Posterior vena cava (tissue), 2 donors: ENCODE results near the gene TSPAN14. TPM values are rescaled to one million over a fixed set of nuclear protein-coding genes. Genes with fewer than 3 reads are reported as not detected.

Experiments
- DNase-seq: peaks from one replicate; pipeline ENCODE4 v3.0.0-alpha.2; 2020; ENCODE audit warnings: low spot score
- intact Hi-C, 2 donors: fragments of 100-400 bp; cut with DNase I; formaldehyde crosslinking; loops; one replicate each; pipeline versions ENCODE4 v1.14.1 to v1.14.2; 2022 to 2023
- long read RNA-seq, 2 donors: library from polyadenylated mRNA; unstranded; transcript quantifications; one replicate each; pipeline ENCODE4 v2.0.0, GENCODE V29; 2020 to 2021
- total RNA-seq, 2 donors: library from RNA; stranded (reverse); fragmentation: NEBNext Ultra II Directional; extraction: Animal tissue kit (Norgen Biotek cat#: 25700); gene quantifications; one replicate each; pipeline ENCODE4 v1.2.1, GENCODE V29; 2021
- donor health status: DM: yes; HTN: yes; CAD: no.
- donor health status: DM: yes; HTN: yes; CAD: no.

TSPAN14 gene, protein sequence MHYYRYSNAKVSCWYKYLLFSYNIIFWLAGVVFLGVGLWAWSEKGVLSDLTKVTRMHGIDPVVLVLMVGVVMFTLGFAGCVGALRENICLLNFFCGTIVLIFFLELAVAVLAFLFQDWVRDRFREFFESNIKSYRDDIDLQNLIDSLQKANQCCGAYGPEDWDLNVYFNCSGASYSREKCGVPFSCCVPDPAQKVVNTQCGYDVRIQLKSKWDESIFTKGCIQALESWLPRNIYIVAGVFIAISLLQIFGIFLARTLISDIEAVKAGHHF
- 10 to 100 TPM; 56.6 to 57.4 TPM for total RNA-seq
- long read RNA-seq, donor 1, full-length matches to known transcripts, result 4 of 24 reads
- long read RNA-seq, donor 1, partial matches to known transcripts, result 2 of 24 reads
- long read RNA-seq, donor 1, other reads (novel, unspliced or antisense), result 18 of 24 reads
- long read RNA-seq, donor 2, full-length matches to known transcripts, result 6 of 32 reads
- long read RNA-seq, donor 2, partial matches to known transcripts, result 0 of 32 reads
- long read RNA-seq, donor 2, other reads (novel, unspliced or antisense), result 26 of 32 reads

DNA sequence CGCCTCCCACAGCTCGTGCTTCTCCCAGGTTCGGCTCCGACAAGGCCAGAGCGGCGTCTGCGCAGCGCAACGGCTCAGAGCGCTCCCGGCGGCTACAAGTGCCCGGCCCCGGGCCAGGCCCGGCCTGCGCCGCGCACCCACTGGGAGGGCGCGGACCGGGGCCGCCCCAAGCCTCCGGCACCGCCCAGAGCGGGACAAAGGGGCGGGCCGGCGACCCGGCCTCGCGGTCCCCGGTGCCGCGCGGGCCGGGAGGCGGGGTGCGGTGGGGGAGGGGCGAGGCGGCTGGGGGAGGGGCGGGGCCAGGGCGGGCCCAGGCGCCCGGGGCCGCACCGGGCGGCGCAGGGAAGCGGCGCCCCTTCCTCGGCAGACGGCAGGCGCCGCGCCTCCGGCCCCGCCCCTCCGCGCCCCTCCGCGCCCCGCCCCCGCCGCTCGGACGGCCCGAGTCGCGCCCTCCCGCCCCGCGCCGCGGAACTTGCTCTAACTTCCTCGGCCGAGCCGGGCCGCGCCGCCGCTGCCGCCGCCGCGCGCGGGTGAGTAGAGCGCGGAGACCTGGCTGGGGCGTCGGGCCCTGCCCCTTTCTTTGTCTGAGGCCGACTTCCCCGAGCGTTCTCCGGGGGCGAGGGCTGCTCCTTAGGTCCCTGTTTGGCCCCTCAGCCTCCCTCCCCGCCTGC lies at the start of gene TSPAN14:
TSS of gene TSPAN14 (plus strand) at position 469 of the 671 bp plus-strand sequence. CDS start 34,924 bp downstream, outside the sequence.
- intact Hi-C loops, result loop anchor here in 1 of 2 donors (2.0 kb wide), 1 partner anchor 45 kb away; no protein-coding TSS in a partner anchor
- DNase-seq, result peak; percentile 94

DNA sequence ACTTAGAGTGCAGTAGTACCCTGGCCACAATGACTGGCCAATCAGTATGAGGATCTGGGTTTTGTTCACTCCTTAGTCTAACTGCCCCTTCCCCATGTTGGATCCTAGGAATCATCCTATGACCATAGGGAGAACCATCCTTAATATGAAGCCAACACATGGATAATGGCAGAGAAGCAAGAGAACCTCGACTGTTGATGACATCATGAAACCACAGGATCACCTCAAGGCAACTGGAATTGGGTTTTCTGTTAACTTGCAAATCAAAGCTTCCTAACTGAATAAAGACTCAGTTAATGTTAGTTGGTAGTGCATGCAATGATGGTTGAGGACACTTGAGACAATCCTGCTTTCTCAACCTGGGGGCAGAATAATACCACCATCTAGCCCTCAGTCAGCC lies 49.1 kb upstream of the TSPAN14 start:
- intact Hi-C loops, result no loop called here
- DNase-seq, result no peak

DNA sequence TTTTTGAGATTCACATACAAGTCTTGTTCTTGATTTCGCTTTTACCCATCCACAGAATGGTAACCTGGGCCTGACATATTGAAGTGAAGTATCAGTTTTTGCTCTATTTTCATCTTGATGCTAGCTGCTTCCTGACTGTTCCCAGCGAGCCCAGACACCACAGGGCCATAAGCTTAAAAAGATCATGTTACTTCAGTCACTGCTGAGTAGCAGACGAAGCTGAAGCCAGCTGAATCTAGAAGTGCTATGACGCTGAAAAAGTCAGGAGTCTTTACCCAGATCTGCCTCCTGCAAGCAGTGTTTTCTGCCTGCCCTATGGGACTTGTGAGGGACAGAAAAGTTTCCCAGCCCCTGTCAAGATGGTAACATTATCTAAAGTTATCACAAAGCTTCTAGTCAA lies 48.5 kb upstream of the TSPAN14 start:
- intact Hi-C loops, result no loop called here
- no peak for DNase-seq

DNA sequence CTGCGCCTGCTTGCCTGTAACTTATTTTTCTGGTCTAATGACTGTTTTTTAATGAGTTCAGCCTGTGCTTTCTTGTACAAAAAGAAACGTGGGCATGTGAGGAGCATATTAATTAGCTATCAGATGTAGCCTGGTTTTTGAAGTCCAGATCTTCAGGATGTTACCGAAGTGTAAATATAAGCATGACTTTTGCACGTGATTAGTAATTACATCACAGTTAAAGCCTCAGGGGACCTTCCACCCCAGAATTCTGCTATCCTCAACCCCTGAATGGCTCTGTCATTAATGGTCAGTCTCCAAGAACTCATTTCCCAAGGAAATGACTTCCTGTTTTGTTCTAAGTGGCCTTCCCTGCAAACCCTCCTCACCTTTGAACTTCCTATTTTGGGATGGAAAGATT lies 47.9 kb upstream of the TSPAN14 start:
- no peak for DNase-seq
- intact Hi-C loops, result no loop called here

DNA sequence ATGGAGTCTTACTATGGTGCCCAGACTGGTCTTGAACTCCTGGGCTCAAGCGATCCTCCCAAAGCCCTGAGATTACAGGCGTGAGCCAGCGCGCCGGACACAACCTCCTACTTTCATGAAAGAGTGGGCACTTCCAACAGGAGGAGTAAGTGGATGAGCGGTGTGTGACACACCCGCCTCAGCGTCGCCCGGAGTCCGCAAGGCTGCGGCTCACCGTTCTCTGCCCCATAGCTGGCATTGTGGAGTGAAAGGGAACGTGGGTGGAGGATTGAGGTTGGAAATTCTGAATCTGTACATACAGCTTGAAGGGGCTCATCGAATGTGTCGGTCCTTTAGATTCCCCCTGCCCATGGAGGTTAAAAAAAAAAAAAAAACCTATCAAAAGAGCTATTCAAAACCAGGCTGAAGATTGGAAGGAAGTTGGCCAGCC lies 46.3 kb upstream of the TSPAN14 start:
- DNase-seq, result no peak
- intact Hi-C loops, result no loop called here

DNA sequence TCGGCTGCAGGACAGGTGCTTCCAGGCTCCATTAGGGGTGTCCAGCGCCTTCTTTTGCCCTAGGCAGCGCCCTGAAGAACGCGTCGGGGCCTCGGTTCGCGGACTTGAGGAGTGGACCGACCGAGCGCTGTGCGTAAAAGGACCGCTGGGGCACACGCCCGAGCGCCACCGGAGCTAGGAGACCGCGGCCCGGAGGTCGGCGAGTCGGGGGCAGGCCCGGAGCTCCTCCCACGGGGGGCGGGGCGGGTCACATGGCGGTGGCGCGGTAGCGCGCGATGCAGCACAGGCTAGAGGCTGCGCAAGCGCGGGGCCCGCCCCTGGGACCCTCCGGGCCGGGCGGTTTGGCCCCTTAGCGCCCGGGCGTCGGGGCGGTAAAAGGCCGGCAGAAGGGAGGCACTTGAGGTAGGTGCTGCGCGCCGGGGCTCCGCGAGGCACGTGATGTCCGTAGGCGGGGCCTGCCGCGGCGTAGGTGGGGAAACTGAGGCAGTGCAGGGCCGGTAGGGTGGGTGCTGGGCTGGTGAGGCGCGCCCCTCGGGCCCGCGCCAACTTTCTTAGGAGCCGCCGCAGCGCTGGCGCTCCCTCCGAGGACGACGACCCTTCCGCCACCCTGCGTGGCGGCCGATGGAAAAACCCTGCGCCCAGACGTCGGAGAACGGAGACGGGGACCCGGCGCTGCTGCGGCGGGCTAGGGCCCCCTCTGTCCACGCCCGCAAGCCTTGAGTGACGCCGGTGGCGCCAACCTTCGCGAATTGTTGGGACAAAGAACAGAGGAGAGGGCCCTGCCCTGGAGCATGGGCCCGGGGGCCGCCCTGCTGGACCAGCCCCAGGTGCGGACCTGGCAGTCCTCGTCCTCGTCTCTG lies 45.6 kb upstream of the TSPAN14 start, which contains the start of gene PRXL2A:
TSS of gene PRXL2A (plus strand) at position 310 of the 860 bp plus-strand sequence. CDS start 11,917 bp downstream, outside the sequence.
- intact Hi-C loops, result no loop called here
- DNase-seq, result peak; percentile 90

DNA sequence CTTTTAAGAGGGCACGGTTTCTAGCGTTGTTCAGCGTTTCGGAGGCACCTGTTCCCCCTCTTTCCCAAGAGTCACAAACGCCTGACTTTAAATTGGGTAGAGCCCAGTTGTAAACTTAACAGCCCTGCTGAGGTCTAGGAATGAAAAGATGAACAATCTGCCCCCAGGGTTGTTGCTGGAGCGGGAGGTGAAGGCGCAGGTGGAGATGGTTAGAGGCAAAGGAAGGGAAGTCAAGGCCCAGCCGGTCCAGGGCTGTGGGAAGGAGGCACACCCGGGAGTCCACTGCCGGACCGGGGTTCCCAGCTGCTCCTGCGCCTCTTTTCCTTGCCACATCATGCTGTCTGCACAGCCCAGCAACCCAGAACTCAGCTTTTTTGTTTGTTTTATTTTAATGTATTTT lies 45.0 kb upstream of the TSPAN14 start:
- intact Hi-C loops, result no loop called here
- no peak for DNase-seq

DNA sequence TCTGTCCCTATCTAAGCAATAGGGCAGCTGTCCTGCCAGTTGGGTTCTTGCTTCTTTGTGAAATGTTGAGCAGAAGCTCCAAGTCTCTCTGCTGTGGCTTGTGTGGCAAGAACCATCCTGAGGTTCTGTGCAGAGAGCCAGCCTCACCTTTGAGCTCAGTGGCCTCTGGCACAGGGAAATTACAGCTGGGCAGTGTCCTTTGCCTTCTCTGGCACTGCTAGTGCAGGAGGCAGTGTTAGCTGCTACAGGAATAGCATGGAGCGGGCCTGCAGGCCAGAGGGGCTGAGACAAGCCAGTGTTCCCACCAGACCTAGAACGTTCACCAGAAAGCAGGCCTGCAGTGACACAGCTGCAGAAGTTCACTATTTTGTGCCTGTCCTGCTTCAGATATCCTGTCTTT lies 44.0 kb upstream of the TSPAN14 start:
- intact Hi-C loops, result no loop called here

DNA sequence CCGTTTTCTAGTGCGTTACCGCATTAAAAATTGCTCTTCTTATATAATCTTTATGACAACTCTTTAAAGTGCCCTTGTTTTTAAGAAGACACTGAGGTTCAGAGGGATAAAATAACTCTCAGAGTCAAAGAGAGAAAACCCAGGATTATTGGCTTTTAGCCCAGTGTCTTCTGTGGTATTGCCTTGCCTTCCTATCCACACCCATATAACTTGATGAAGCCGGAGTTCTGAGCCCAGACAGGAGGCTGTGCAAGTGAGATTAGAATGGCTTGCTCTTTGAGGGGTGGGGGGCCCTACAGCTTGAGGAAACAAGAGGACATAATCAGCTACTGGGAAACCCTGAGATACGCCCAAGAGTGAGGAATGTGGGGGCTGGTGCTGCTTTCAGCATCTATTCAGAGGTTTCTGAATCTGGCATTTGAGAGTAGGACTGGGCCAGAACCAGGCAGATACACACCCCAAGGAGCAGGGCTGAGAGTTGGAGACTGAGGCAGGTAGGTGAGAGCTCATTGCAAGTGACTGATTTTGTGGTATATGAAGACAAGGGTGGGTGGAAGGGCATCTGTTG lies 43.4 kb upstream of the TSPAN14 start:
- intact Hi-C loops, result no loop called here
- DNase-seq, result no peak

More for the DNA sequence above, 44.0 kb upstream of the TSPAN14 start:
- DNase-seq, result no peak

DNA sequence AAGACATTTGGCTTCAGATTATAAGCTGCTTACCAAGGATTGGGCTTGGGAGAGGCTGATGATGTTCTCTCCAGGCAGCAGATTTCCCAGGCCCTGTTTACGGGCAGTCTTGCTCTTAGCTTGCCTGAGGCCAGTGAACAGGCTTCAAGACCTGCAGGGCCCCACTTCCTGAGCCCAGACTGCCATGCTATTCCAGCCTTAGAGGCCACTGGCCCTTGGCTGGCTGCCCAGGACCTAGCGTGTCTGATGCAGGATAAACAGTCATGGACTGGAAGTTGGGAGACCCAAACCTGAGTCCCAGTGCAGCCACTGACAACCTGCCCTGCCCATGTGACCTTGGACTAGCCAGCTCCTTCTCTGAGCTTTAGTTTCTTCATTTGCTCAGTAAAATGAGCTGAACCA lies 42.8 kb upstream of the TSPAN14 start:
- intact Hi-C loops, result no loop called here
- DNase-seq, result no peak

DNA sequence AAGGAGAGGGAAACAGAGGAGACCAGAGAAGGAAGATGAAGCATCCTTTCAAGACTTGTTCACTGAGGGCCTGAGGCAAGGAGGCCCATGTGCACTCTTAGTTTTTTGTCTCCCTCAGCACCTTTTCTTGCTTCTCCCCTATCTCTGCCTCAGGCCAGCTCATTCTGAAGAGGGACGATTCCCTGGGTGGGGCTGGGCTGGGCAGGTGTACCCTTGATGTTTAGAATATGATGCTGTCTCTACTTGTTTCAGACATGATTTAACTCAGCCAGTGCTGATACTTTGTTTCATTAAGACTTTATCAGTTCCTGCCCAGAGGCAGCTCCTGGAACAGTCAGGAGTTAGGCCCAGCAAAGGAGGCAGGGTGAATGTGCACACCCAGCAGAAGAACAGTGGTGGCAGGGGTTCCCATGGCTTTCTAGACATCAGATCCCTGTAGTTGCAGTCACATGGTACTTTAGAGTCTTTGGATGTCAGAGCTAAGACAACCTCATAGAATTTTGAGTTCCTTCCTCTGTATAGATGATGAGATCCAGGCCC lies 42.4 kb upstream of the TSPAN14 start:
- no peak for DNase-seq
- intact Hi-C loops, result no loop called here

DNA sequence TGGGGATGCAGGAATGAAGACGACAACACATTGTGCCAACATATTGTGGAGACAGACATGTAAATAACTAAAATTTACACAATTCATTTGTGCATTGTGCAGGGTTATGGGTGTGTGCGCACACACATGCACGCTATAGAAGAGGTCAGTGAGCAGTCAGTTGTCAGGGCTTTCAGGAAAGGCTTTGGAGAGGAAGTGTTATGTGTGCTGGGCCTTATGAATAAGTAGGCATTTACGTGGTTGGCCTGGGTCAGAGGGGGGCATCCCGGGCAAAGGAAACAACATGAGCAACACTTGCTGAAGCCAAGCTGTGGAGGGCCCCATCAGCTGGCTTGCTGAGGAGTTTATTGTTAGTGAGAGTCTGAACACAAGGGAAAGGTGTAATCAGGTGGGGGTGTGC lies 41.6 kb upstream of the TSPAN14 start:
- no peak for DNase-seq
- intact Hi-C loops, result no loop called here

DNA sequence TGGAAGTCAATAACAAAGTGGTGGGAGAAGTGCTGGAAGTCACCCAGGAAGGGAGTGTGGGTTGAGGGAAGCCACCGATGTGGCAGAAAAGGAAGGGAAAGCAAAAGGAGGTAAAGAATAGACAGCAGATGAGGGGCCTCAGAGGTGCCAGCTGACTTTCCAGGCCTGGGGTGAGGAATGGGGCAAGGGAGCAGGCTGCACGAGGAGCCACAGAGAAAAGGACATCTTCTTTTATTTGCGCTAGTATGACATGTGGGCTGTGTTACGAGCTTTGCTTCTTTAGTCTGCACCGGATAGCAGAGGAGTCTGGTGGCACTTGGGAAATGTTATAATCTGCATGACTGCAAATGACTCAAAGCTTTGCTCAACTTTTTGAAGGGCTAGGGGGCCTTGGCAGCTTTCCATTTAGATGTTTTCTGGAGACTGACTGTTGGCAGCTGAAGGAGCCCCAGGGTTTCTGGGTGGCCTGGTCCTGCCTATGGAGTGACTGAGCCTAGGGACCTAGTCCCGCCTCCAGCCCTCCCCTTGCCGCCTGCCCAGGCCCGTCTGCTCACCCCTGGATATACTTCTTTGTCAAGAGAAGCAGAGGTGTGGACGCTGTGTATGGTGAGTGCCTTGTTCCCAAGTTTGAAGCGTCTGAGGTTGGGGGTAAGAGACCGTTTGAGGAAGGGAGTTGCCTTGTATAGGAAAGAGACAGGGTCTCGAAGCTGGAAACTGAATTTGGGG lies 40.7 kb upstream of the TSPAN14 start:
- no peak for DNase-seq
- intact Hi-C loops, result no loop called here

DNA sequence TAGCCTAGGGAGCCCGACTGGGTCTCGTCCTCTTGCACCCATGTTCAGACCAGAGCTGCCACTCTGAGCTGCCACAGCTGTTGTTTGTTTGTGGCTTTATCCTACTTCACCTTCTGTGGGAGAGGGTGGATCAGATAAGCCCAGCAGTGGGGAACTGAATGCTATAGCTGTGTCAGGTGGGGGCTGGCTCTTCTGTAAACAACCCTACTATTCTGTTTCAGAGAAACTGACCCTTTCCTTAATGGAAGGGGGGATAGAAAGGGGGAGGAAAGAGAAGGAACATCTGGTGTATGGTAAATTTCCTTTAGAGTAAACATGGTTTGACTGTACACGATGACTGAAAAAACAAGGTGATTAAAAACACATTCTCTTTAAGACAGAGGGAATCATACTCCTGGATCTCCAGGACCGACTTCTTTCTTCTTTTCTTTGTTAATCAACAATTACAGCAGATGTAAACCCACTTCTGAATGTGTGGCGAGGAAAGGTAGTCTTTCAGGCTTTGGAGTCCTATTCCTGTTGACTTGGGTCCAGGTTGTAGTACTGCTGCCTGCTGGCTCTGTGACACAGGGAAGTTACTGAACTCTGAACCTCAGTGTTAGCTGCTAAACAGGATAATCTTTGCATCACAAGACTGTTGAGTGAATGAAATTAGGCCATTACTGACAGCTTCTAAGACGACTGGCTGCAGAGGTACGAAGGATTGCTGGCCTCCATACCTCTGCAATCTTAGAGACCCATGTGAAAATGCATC lies 39.8 kb upstream of the TSPAN14 start:
- no peak for DNase-seq
- intact Hi-C loops, result no loop called here

DNA sequence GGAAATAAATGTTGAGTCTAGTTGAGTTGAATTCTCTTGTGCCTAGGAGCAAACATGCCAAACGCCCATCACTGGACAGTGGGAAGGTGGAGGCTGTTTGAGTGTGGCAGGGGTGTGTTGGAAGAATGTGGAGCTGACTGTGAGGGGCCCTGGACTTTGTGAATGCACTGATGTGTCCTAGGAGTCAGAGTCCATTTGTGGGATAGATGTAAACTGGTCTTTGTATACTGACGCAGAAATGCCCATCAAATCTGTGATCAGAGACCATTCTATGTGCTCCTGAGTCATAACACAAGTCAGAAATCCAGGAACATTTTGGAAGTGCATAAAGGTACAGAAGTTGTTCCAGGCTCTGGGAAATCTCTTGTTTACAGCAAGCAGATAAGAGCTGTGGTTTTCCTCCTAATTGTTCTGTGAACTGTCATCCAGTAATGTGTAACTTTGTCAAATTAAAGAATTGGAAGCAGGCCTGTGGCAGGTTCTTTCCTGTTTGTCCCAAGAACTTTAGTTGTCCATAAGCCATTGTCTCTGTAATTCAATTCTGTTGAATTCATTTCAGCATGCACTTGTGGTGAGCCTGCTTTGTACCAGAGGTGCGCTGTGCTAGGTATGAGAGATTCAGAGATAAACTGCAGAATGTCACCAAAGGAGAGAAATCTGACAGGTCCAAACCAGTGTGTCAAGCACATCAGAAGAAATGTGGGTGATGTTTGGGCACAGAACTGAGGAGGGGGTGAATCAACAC lies 38.2 kb upstream of the TSPAN14 start:
- intact Hi-C loops, result no loop called here
- DNase-seq, result no peak

DNA sequence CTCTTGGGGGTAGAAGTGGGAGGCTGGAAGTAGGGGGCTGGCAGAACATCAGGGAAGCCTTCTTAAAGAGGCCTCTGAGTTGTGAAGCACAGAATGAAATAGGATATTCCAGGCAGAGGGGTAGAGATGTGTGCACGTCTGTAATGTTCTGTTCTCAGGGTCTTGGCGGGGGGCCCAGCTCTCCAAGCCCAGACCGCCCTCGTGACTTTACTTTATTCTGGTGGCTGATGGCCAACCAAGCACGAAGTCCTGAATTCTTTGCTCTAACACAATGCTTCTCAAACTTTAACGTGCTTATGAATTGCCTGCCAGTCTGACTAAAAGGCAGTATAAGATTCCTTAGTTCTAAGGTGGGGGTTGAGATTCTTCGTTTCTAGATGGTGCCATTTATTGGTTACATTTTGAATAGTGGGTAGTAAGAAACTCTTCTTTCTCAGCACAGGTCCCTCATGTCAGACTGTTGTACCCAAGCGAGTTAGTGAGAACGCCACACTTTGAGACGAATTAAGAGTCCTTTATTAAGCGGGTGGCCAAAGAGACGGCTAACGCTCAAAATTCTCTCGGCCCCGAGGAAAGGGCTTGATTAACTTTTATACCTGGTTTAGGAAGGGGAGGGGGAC lies 37.5 kb upstream of the TSPAN14 start:
- DNase-seq, result no peak
- intact Hi-C loops, result no loop called here
